Gastroesophageal sphincter (tissue), 3 donors: ENCODE data around the gene NAV2.

Experiments
- CTCF ChIP-seq, 4 experiments: fragments of 200-600 bp in 2 of 4; fragments of 450-650 bp in 2 of 4; sonication (generic) in 1 of 4; IDR thresholded peaks; one replicate each; pipeline ENCODE4 v1.5.1; 2017 to 2019; ENCODE audit warnings: antibody characterized with exemption in 4 of 4, mild to moderate bottlenecking in 2 of 4, moderate library complexity in 2 of 4
- EP300 ChIP-seq: sonication (generic); formaldehyde crosslinking; IDR thresholded peaks from one replicate; pipeline ENCODE4 v1.6.1; 2017; ENCODE audit warnings: antibody characterized with exemption, mild to moderate bottlenecking
- POLR2A ChIP-seq, 2 donors: fragments of 450-650 bp; IDR thresholded peaks; one replicate each; pipeline ENCODE4 v1.6.1; 2017; ENCODE audit warnings: antibody characterized with exemption in 2 of 2, mild to moderate bottlenecking in 2 of 2, moderate library complexity in 1 of 2
- POLR2AphosphoS5 ChIP-seq: sonication (generic); formaldehyde crosslinking; IDR thresholded peaks from one replicate; pipeline ENCODE4 v1.6.1; 2017; ENCODE audit warnings: antibody characterized with exemption

GRCh38 chr11:19766206-19766605, 53.6 kb downstream of the NAV2 start:
- TF ChIP-seq CTCF (IDR thresholded peaks at IDR 0.05) (no peak), POLR2A (IDR thresholded peaks at IDR 0.05) (no peak), EP300 (no peak), POLR2AphosphoS5 (no peak)
